HepG2 (cell line): ENCODE data around the gene NDUFAF3. TPM values are rescaled to one million over a fixed set of nuclear protein-coding genes. Genes with fewer than 3 reads are reported as not detected.
A peak's percentile ranks its signal among the peaks of the same experiment; 100 is the strongest.

Experiments
- ATAD3A ChIP-seq: sonication (generic); formaldehyde crosslinking; IDR thresholded peaks from 2 replicates; pipeline ENCODE4 v1.4.0; 2020; ENCODE audit warnings: missing genetic modification reagents
- FIP1L1 ChIP-seq: fragments of 200-400 bp; formaldehyde crosslinking; IDR thresholded peaks from 2 replicates; pipeline ENCODE4 v1.6.1; 2018; ENCODE audit warnings: low read depth, mild to moderate bottlenecking, low read length, moderate library complexity, borderline replicate concordance; ENCODE audit not compliant: insufficient read depth
- GATAD1 ChIP-seq: IDR thresholded peaks from 2 replicates; pipeline ENCODE4 v1.6.1; 2016; ENCODE audit warnings: missing genetic modification reagents, missing compliant biosample characterization
- HMG20B ChIP-seq: conservative IDR thresholded peaks from 2 replicates; pipeline ENCODE4 v1.6.1; 2016; ENCODE audit warnings: missing genetic modification reagents, missing compliant biosample characterization
- SMAD1 ChIP-seq: sonication (generic); formaldehyde crosslinking; IDR thresholded peaks from 2 replicates; pipeline ENCODE4 v1.4.0; 2020; ENCODE audit warnings: missing genetic modification reagents, low read depth, mild to moderate bottlenecking, borderline replicate concordance
- SMC3 ChIP-seq: IDR thresholded peaks from 2 replicates; pipeline ENCODE4 v1.6.1; 2011; ENCODE audit warnings: low read length, improper control_type of control experiment
- ZFP62 ChIP-seq: sonication (generic); formaldehyde crosslinking; IDR thresholded peaks from 2 replicates; pipeline ENCODE4 v1.4.0; 2020; ENCODE audit warnings: missing genetic modification reagents
- ZNF652 ChIP-seq: IDR thresholded peaks from 2 replicates; pipeline ENCODE4 v1.6.1; 2016; ENCODE audit warnings: low read depth, borderline replicate concordance
- polyA plus RNA-seq, 8 experiments: library from polyadenylated mRNA; depleted of rRNA in 3 of 8; stranded (reverse) in 7 of 8; unstranded in 1 of 8; fragments of >200 nt; fragmentation: Illumina TruSeq in 4 of 8; extraction: Trizol in 4 of 8; gene quantifications; 2 replicates each; pipeline versions ENCODE4 v1.2.1 to v1.2.3, GENCODE V29; 2011 to 2016; ENCODE audit warnings: low read depth in 4 of 8, missing spikeins in 1 of 8, mixed read lengths in 1 of 8; ENCODE audit not compliant: insufficient read depth in 1 of 8
- total RNA-seq, 5 experiments: library from RNA; depleted of rRNA; stranded (reverse); fragments of >200 nt; fragmentation: Illumina TruSeq; extraction: Trizol; gene quantifications; 2 replicates each; pipeline ENCODE4 v1.2.3, GENCODE V29; 2016; ENCODE audit warnings: low read depth in 1 of 5
- TF ChIP-seq, protein P1 (sequence below): sonication (generic); formaldehyde crosslinking; IDR thresholded peaks from 2 replicates; pipeline ENCODE4 v1.4.0; 2020; ENCODE audit warnings: missing genetic modification reagents, borderline replicate concordance
- TF ChIP-seq, protein P2 (sequence below): sonication (generic); formaldehyde crosslinking; IDR thresholded peaks from 2 replicates; pipeline ENCODE4 v1.5.0; 2020; ENCODE audit warnings: mild to moderate bottlenecking, low read depth, missing genetic modification reagents, borderline replicate concordance
- TF ChIP-seq, protein P3 (sequence below): sonication (generic); formaldehyde crosslinking; IDR thresholded peaks from 2 replicates; pipeline ENCODE4 v1.4.0; 2020; ENCODE audit warnings: mild to moderate bottlenecking, missing genetic modification reagents, borderline replicate concordance
- TF ChIP-seq, protein P4 (sequence below): sonication (generic); formaldehyde crosslinking; IDR thresholded peaks from 2 replicates; pipeline ENCODE4 v1.5.1; 2020; ENCODE audit warnings: mild to moderate bottlenecking, missing genetic modification reagents, moderate library complexity
- TF ChIP-seq, protein P5 (sequence below): IDR thresholded peaks from 2 replicates; pipeline ENCODE4 v1.4.0; 2020; ENCODE audit warnings: mild to moderate bottlenecking, missing genetic modification reagents

The NDUFAF3 gene
- total and polyA plus RNA-seq, 2 of the 13 experiments (the other 11 are each of a cell fraction or from before 2014, with no cell fraction given): 39.0 to 50.0 TPM

DNA sequence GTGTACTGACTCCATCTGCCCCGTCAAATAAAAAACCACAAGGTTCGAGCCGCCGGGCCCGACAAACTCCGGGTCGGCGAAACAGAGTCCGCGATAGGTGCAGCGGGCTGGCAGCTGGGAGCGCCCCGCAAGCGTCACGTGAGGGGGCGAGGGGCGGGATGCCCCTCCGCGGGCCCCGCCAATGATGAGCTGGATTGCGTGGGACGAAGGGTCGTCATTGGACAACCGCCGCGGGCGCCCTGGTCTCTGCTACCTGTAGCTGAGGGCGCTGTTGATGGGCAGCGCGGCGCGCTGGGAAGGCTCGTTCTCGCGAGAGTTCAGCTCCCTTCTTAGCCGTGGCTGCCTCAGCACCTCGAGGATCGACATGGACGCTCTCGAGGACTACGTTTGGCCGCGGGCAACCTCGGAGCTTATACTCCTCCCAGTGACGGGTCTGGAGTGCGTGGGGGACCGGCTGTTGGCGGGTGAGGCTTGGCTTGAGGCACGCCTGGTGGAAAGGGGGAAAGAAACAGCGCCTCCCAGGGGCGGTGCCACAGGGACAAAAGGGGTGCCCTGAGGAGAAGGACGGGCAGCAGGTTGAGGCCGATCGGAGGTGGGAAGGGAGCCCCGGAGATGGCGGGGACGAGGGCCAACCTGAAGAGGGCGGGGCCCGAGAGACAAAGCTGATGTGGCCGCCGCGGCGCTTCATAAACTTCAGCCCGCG lies 14.7 kb upstream of the NDUFAF3 start, which contains the start of gene WDR6 (continued):
- no peak for TF ChIP-seq FIP1L1
- no peak for TF ChIP-seq SMC3
- TF ChIP-seq, protein P1, sequence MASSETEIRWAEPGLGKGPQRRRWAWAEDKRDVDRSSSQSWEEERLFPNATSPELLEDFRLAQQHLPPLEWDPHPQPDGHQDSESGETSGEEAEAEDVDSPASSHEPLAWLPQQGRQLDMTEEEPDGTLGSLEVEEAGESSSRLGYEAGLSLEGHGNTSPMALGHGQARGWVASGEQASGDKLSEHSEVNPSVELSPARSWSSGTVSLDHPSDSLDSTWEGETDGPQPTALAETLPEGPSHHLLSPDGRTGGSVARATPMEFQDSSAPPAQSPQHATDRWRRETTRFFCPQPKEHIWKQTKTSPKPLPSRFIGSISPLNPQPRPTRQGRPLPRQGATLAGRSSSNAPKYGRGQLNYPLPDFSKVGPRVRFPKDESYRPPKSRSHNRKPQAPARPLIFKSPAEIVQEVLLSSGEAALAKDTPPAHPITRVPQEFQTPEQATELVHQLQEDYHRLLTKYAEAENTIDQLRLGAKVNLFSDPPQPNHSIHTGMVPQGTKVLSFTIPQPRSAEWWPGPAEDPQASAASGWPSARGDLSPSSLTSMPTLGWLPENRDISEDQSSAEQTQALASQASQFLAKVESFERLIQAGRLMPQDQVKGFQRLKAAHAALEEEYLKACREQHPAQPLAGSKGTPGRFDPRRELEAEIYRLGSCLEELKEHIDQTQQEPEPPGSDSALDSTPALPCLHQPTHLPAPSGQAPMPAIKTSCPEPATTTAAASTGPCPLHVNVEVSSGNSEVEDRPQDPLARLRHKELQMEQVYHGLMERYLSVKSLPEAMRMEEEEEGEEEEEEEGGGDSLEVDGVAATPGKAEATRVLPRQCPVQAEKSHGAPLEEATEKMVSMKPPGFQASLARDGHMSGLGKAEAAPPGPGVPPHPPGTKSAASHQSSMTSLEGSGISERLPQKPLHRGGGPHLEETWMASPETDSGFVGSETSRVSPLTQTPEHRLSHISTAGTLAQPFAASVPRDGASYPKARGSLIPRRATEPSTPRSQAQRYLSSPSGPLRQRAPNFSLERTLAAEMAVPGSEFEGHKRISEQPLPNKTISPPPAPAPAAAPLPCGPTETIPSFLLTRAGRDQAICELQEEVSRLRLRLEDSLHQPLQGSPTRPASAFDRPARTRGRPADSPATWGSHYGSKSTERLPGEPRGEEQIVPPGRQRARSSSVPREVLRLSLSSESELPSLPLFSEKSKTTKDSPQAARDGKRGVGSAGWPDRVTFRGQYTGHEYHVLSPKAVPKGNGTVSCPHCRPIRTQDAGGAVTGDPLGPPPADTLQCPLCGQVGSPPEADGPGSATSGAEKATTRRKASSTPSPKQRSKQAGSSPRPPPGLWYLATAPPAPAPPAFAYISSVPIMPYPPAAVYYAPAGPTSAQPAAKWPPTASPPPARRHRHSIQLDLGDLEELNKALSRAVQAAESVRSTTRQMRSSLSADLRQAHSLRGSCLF (CRISPR knock-in tag): no peak
- no peak for TF ChIP-seq HMG20B (CRISPR knock-in tag)
- no peak for TF ChIP-seq ZNF652 (CRISPR knock-in tag)
- no peak for TF ChIP-seq ZFP62 (CRISPR knock-in tag)
- TF ChIP-seq, protein P2, sequence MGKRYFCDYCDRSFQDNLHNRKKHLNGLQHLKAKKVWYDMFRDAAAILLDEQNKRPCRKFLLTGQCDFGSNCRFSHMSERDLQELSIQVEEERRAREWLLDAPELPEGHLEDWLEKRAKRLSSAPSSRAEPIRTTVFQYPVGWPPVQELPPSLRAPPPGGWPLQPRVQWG (CRISPR knock-in tag): no peak
- TF ChIP-seq GATAD1 (CRISPR knock-in tag): peak; percentile 88; the same call in 1 of the 2 replicates
- TF ChIP-seq SMAD1 (CRISPR knock-in tag): peak; percentile 61; the same call in 1 of the 2 replicates
- no peak for TF ChIP-seq ATAD3A (CRISPR knock-in tag)
- TF ChIP-seq, protein P3, sequence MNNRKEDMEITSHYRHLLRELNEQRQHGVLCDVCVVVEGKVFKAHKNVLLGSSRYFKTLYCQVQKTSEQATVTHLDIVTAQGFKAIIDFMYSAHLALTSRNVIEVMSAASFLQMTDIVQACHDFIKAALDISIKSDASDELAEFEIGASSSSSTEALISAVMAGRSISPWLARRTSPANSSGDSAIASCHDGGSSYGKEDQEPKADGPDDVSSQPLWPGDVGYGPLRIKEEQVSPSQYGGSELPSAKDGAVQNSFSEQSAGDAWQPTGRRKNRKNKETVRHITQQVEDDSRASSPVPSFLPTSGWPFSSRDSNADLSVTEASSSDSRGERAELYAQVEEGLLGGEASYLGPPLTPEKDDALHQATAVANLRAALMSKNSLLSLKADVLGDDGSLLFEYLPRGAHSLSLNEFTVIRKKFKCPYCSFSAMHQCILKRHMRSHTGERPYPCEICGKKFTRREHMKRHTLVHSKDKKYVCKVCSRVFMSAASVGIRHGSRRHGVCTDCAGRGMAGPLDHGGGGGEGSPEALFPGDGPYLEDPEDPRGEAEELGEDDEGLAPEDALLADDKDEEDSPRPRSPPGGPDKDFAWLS: no peak
- TF ChIP-seq, protein P4, sequence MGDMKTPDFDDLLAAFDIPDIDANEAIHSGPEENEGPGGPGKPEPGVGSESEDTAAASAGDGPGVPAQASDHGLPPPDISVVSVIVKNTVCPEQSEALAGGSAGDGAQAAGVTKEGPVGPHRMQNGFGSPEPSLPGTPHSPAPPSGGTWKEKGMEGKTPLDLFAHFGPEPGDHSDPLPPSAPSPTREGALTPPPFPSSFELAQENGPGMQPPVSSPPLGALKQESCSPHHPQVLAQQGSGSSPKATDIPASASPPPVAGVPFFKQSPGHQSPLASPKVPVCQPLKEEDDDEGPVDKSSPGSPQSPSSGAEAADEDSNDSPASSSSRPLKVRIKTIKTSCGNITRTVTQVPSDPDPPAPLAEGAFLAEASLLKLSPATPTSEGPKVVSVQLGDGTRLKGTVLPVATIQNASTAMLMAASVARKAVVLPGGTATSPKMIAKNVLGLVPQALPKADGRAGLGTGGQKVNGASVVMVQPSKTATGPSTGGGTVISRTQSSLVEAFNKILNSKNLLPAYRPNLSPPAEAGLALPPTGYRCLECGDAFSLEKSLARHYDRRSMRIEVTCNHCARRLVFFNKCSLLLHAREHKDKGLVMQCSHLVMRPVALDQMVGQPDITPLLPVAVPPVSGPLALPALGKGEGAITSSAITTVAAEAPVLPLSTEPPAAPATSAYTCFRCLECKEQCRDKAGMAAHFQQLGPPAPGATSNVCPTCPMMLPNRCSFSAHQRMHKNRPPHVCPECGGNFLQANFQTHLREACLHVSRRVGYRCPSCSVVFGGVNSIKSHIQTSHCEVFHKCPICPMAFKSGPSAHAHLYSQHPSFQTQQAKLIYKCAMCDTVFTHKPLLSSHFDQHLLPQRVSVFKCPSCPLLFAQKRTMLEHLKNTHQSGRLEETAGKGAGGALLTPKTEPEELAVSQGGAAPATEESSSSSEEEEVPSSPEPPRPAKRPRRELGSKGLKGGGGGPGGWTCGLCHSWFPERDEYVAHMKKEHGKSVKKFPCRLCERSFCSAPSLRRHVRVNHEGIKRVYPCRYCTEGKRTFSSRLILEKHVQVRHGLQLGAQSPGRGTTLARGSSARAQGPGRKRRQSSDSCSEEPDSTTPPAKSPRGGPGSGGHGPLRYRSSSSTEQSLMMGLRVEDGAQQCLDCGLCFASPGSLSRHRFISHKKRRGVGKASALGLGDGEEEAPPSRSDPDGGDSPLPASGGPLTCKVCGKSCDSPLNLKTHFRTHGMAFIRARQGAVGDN (CRISPR knock-in tag): peak; percentile 98
- TF ChIP-seq, protein P5, sequence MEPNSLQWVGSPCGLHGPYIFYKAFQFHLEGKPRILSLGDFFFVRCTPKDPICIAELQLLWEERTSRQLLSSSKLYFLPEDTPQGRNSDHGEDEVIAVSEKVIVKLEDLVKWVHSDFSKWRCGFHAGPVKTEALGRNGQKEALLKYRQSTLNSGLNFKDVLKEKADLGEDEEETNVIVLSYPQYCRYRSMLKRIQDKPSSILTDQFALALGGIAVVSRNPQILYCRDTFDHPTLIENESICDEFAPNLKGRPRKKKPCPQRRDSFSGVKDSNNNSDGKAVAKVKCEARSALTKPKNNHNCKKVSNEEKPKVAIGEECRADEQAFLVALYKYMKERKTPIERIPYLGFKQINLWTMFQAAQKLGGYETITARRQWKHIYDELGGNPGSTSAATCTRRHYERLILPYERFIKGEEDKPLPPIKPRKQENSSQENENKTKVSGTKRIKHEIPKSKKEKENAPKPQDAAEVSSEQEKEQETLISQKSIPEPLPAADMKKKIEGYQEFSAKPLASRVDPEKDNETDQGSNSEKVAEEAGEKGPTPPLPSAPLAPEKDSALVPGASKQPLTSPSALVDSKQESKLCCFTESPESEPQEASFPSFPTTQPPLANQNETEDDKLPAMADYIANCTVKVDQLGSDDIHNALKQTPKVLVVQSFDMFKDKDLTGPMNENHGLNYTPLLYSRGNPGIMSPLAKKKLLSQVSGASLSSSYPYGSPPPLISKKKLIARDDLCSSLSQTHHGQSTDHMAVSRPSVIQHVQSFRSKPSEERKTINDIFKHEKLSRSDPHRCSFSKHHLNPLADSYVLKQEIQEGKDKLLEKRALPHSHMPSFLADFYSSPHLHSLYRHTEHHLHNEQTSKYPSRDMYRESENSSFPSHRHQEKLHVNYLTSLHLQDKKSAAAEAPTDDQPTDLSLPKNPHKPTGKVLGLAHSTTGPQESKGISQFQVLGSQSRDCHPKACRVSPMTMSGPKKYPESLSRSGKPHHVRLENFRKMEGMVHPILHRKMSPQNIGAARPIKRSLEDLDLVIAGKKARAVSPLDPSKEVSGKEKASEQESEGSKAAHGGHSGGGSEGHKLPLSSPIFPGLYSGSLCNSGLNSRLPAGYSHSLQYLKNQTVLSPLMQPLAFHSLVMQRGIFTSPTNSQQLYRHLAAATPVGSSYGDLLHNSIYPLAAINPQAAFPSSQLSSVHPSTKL (CRISPR knock-in tag): no peak
